Stimulated activated naive CD8-positive, alpha-beta T cell treated with anti-CD3 and anti-CD28 coated beads, Interleukin-15, amount 100 ng/mL, for 72 hours (primary cell): ENCODE measurements around the gene HSD17B14.
A peak's percentile ranks its signal among the peaks of the same experiment; 100 is the strongest.
"Not testable (repeated sequence)": the region's sequence is repeated elsewhere in the genome, so short reads cannot be mapped to it uniquely, and the experiment has no call there.

Experiments
- ATAC-seq: fragments of 150-1000 bp; cut with Tn5 transposase; 2 replicates; pipeline ENCODE4 v1.10.0; 2021; ENCODE audit warnings: mild to moderate bottlenecking, moderate library complexity
- DNase-seq, 2 donors: peaks; one replicate each; pipeline ENCODE4 v3.0.0; 2021 to 2022
- H3K27ac Mint-ChIP-seq, 2 donors: one replicate each; pipeline ENCODE4 v1.8.0; 2022; ENCODE audit warnings: mild to moderate bottlenecking in 2 of 2, mixed read lengths in 2 of 2, moderate library complexity in 2 of 2
- H3K27me3 Mint-ChIP-seq: one replicate; pipeline ENCODE4 v1.8.0; 2022; ENCODE audit warnings: mixed read lengths
- H3K4me1 Mint-ChIP-seq: one replicate; pipeline ENCODE4 v1.8.0; 2022; ENCODE audit warnings: mild to moderate bottlenecking, mixed read lengths
- H3K4me3 Mint-ChIP-seq, 2 donors: one replicate each; pipeline ENCODE4 v1.8.0; 2022; ENCODE audit warnings: mild to moderate bottlenecking in 2 of 2, mixed read lengths in 2 of 2, moderate library complexity in 1 of 2
- H3K9me3 Mint-ChIP-seq, 2 donors: one replicate each; pipeline ENCODE4 v1.8.0; 2022; ENCODE audit warnings: mixed read lengths in 2 of 2

The HSD17B14 gene

DNA sequence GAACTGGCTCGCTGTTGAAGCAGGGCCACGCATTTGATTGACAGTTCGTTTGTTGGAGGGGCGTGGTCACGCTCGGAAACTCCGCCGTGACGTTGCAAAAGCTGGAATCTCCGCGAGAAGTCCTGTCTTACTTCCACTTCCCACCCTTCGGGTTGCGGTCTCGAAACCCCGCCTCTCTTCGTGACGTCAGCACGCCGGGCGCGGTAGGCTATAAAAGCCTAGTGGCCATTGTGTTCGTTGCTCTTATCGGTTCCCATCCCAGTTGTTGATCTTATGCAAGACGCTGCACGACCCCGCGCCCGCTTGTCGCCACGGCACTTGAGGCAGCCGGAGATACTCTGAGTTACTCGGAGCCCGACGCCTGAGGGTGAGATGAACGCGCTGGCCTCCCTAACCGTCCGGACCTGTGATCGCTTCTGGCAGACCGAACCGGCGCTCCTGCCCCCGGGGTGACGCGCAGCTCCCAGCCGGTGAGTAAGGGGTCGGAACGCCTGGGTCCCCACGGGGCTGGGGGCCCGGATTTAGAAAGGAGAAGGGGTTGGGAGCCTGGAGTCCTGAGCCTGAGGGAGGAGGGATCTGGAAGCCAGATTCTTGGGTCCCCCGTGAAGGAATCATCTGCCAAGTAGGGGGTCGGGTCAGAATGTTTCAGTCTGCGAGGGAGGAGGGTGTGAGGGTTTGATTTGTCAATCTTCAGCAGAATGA is 36.0 kb upstream of the HSD17B14 start, which contains the start of gene PPP1R15A:
PPP1R15A (plus strand) TSS at position 240 of the 702 bp plus-strand sequence. CDS start 813 bp downstream, outside the sequence.
- Mint-ChIP-seq H3K4me1 (peaks cover 53% of the 10 kb centered on the region), H3K4me3 (peak within 1 kb of the TSS; percentile 96), H3K27me3 (no peaks in the 10 kb centered on the region), H3K9me3 (no peaks in the 10 kb centered on the region), H3K27ac (peak within 1 kb of the TSS; percentile 100)
- DNase-seq (peak; percentile 99 to 100), ATAC-seq (peak; percentile 45)

- H3K27me3 Mint-ChIP-seq, ATAC-seq, DNase-seq, H3K9me3 Mint-ChIP-seq: not testable (repeated sequence)
- peaks cover 54% of the 10 kb centered on the region for H3K4me1 Mint-ChIP-seq
- H3K27ac Mint-ChIP-seq: peak overlapping the region; percentile 100
- H3K4me3 Mint-ChIP-seq: peak overlapping the region; percentile 96
Measured at GRCh38 chr19:48871471-48872181, 35.3 kb upstream of the HSD17B14 start.

GRCh38 chr19:48870048-48870447 is 33.8 kb upstream of the HSD17B14 start:
- H3K9me3 Mint-ChIP-seq: no peaks in the 10 kb centered on the region
- no peak overlapping the region for H3K27ac Mint-ChIP-seq
- DNase-seq (no peak), ATAC-seq (no peak)
- no peaks in the 10 kb centered on the region for H3K27me3 Mint-ChIP-seq
- peaks cover 38% of the 10 kb centered on the region for H3K4me1 Mint-ChIP-seq
- no peak overlapping the region for H3K4me3 Mint-ChIP-seq

DNA sequence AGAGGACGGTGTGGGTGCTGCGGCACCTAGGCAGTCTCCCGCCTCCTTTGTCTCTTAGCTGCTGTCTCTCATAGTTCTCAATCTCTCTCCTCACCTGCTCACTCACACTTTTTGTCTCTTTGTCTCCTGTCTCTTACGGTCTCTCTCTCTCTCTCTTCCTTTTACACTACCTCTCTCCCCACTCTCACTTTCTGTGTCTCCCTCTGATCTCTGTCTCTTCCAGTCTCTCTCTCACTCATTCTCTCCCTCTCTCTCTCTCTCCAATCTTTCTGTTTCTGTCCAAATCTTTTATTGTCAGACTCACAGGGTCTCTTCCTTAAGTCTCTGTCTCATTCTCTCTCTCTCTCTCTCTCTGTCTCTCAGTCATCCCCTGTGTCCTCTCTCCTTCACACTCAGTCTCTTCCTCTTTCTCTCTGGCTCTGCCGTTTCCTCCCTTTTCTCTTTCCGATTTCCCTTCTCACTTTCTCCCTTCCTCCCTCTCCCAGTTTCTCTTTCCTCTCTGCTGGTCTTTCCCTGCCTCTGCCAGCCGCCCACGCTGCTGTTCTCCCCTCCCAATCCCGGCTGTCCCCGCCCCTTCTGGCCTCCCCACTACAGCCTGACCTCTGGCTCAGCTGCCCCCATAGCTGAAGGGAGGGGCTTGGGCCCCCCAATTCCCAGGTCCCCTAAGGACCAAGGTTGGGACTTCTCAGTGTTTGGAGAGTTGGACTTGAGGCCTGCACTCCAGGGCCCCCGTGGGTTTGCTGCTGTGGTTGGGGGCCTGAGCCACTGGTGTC is 32.0 kb upstream of the HSD17B14 start, which contains the start of gene PLEKHA4:
PLEKHA4 (minus strand) TSS at position 504 of the 773 bp plus-strand sequence. CDS start 997 bp downstream, outside the sequence.
- no peak for ATAC-seq
- Mint-ChIP-seq H3K4me1 (peaks cover 22% of the 10 kb centered on the region), H3K4me3 (peak within 1 kb of the TSS in 1 of 2 donors; percentile 0), H3K27ac (peak within 1 kb of the TSS in 1 of 2 donors; percentile 35), H3K27me3 (no peaks in the 10 kb centered on the region), H3K9me3 (no peaks in the 10 kb centered on the region)
- DNase-seq: no peak

- DNase-seq: no peak
- H3K4me3 Mint-ChIP-seq: no peak overlapping the region
- H3K27ac Mint-ChIP-seq: peak overlapping the region in 1 of 2 donors; percentile 35
- H3K4me1 Mint-ChIP-seq: peaks cover 20% of the 10 kb centered on the region
- no peaks in the 10 kb centered on the region for H3K9me3 Mint-ChIP-seq
- no peak for ATAC-seq
- no peaks in the 10 kb centered on the region for H3K27me3 Mint-ChIP-seq
Measured at GRCh38 chr19:48867746-48868113, 31.4 kb upstream of the HSD17B14 start.

GRCh38 chr19:48867123-48867745 is 30.9 kb upstream of the HSD17B14 start:
- ATAC-seq (no peak), DNase-seq (no peak)
- H3K4me1 Mint-ChIP-seq: peaks cover 18% of the 10 kb centered on the region
- no peaks in the 10 kb centered on the region for H3K27me3 Mint-ChIP-seq
- no peak overlapping the region for H3K27ac Mint-ChIP-seq
- no peaks in the 10 kb centered on the region for H3K9me3 Mint-ChIP-seq
- no peak overlapping the region for H3K4me3 Mint-ChIP-seq

GRCh38 chr19:48866692-48867091 is 30.4 kb upstream of the HSD17B14 start:
- Mint-ChIP-seq H3K4me1 (peaks cover 16% of the 10 kb centered on the region), H3K27me3 (no peaks in the 10 kb centered on the region), H3K4me3 (no peak overlapping the region), H3K27ac (no peak overlapping the region), H3K9me3 (no peaks in the 10 kb centered on the region)
- ATAC-seq (no peak), DNase-seq (no peak)

GRCh38 chr19:48862827-48863226 is 26.5 kb upstream of the HSD17B14 start:
- DNase-seq (no peak), ATAC-seq (no peak)
- Mint-ChIP-seq H3K9me3 (no peaks in the 10 kb centered on the region), H3K4me1 (peaks cover 23% of the 10 kb centered on the region), H3K27ac (no peak overlapping the region), H3K4me3 (no peak overlapping the region), H3K27me3 (no peaks in the 10 kb centered on the region)

- Mint-ChIP-seq H3K27me3 (no peaks in the 10 kb centered on the region), H3K4me3 (no peak overlapping the region), H3K27ac (no peak overlapping the region), H3K4me1 (peaks cover 18% of the 10 kb centered on the region), H3K9me3 (no peaks in the 10 kb centered on the region)
- no peak for ATAC-seq
- DNase-seq: no peak
Measured at GRCh38 chr19:48861313-48861712, 25.0 kb upstream of the HSD17B14 start.

GRCh38 chr19:48859711-48860572 is 23.7 kb upstream of the HSD17B14 start:
- no peaks in the 10 kb centered on the region for H3K27me3 Mint-ChIP-seq
- DNase-seq (peak in 1 of 2 donors; percentile 32), ATAC-seq (no peak)
- no peaks in the 10 kb centered on the region for H3K9me3 Mint-ChIP-seq
- peaks cover 18% of the 10 kb centered on the region for H3K4me1 Mint-ChIP-seq
- H3K27ac Mint-ChIP-seq: peak overlapping the region in 1 of 2 donors; percentile 7
- peak overlapping the region; percentile 85 to 92 for H3K4me3 Mint-ChIP-seq

DNA sequence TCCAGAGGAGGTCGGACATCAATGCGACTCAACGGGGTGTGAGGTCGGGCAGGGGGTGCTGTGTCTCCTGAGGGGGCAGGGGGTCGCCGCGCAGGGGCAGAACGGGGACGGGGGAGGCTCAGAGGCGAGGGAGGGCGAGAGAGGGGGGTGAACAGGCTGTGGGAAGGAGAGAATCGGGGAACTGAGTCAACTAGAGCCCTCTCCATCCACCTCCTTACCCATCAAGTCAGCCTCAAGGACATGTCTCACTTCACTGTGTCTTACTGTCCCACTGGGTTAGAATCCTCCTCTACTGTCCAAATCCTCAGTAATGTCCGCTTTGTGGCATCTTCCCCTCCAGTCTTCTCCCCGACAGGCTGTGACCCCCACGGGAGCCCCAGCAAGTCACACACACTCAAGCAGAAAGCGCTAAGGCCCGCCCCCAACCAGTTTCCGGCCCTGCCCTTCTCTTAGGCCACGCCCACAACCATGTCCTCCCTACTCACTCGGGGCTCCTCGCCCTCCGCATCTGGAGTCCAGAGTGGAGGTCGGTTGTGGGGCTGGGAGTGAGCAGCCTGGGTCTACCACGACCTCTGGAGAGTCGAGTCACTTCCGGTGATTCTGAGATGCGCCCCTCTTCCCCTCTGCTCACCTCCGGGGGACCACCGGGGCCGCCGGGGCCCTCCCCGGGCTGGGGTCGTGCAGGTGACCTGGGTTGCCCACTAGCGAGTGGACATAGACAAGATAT is 22.9 kb upstream of the HSD17B14 start:
- ATAC-seq (peak; percentile 94), DNase-seq (peak; percentile 75 to 86)
- Mint-ChIP-seq H3K27me3 (no peaks in the 10 kb centered on the region), H3K9me3 (no peaks in the 10 kb centered on the region), H3K4me3 (peak overlapping the region; percentile 85 to 92), H3K4me1 (peaks cover 18% of the 10 kb centered on the region), H3K27ac (peak overlapping the region; percentile 85 to 95)

GRCh38 chr19:48856921-48857320 is 20.6 kb upstream of the HSD17B14 start:
- DNase-seq: no peak
- Mint-ChIP-seq H3K9me3 (no peaks in the 10 kb centered on the region), H3K4me1 (peaks cover 18% of the 10 kb centered on the region), H3K4me3 (no peak overlapping the region), H3K27ac (no peak overlapping the region), H3K27me3 (no peaks in the 10 kb centered on the region)
- no peak for ATAC-seq

DNA sequence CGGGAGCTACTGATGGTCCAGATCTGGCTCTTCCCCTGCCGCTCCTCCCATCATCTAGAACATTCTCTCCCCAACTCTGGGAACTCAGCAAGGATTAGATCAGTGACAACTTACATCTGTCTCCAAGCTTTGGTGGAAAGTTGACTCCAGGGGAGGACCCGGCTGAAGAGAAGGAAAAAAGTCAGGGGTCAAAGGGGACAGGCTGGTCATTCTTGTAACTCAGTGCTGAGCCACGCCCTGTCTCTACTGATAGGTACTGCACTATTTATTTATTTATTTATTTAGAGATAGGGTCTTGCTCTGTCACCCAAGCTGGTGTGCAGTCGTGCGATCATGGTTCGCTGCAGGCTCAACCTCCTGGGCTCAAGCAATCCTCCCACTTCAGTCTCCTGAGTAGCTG is 17.8 kb upstream of the HSD17B14 start:
- H3K4me1 Mint-ChIP-seq: peaks cover 9% of the 10 kb centered on the region
- H3K27ac Mint-ChIP-seq: no peak overlapping the region

GRCh38 chr19:48853483-48853882 is 17.2 kb upstream of the HSD17B14 start:
- H3K27me3 Mint-ChIP-seq: no peaks in the 10 kb centered on the region
- no peaks in the 10 kb centered on the region for H3K9me3 Mint-ChIP-seq

More for the DNA sequence above, 17.8 kb upstream of the HSD17B14 start:
- no peaks in the 10 kb centered on the region for H3K27me3 Mint-ChIP-seq
- H3K9me3 Mint-ChIP-seq: no peaks in the 10 kb centered on the region
- DNase-seq (no peak), ATAC-seq (no peak)
- H3K4me3 Mint-ChIP-seq: no peak overlapping the region

More at GRCh38 chr19:48853483-48853882, 17.2 kb upstream of the HSD17B14 start:
- DNase-seq (no peak), ATAC-seq (no peak)
- Mint-ChIP-seq H3K4me1 (peaks cover 2% of the 10 kb centered on the region), H3K27ac (no peak overlapping the region), H3K4me3 (no peak overlapping the region)
